Activated naive CD4-positive, alpha-beta T cell treated with anti-CD3 and anti-CD28 coated beads, Interleukin-2, amount 50 U/mL, for 16 hours (primary cell): Measurements from ENCODE around the gene TEAD1.

Source experiments
- DNase-seq: peaks from one replicate; pipeline ENCODE4 v3.0.0-alpha.2; 2020

The TEAD1 gene

DNA sequence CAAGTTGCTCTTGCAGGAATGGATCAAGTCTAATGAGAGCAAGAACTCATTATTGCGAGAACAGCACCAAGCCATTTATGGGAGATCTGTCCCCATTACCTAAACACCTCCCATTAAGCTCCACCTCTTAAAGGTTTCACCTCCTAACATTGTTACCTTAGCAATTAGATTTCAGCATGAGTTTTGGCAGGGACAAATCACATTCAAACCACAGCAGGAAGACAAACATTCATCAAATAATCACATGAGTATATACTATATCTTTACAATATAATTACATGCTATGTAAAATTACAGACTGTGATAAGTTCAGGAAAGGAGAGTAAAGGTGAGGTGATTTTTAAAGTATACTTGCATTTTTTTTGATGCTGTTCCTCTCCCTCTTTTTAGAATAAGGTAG is 6.6 kb upstream of the TEAD1 start:
- no peak for DNase-seq

DNA sequence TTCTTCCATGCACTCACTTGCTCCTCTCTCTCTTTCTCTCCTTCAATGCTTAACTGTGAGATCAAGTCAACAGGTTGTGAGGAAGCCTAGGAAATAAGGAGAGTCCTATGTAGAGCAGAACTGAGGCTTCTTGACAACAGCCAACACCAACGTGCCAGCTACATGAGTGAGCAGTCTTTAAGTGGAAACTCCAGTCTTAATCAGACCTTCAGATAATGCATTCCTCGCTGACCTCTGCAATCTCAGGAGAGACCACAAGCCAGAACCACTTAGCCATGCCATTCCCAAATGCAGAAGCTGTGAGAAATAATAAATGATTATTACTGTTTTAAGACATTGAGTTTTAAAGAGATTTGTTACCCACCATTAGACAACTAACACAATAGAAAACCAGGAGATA is 6.1 kb upstream of the TEAD1 start:
- no peak for DNase-seq

GRCh38 chr11:12669930-12670329 is 4.3 kb upstream of the TEAD1 start:
- DNase-seq: no peak

DNA sequence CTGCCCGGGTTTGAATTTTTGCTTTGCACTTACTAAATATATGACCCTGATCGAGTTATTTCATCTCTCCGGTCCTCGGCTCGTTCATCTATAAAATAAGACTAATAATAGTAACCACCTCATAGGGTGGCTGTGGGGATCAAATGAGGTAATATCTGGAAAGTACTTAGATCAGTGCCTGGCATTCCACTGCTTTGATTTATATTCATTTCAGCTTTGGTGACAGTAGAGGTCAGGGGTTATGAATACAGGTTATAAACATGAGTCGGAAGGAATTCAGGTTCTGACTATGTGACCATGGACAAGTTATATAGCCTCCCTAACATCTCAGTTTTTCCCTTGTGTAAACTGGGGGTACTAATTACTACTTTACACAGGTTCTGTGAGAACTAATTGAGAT is 2.9 kb upstream of the TEAD1 start:
- DNase-seq: no peak

- no peak for DNase-seq
Measured at GRCh38 chr11:12673601-12673923, 659 bp upstream of the TEAD1 start.

GRCh38 chr11:12674571-12674935 is 332 bp downstream of the TEAD1 start:
- DNase-seq: no peak

GRCh38 chr11:12674936-12675696 is 895 bp downstream of the TEAD1 start:
- no peak for DNase-seq

DNA sequence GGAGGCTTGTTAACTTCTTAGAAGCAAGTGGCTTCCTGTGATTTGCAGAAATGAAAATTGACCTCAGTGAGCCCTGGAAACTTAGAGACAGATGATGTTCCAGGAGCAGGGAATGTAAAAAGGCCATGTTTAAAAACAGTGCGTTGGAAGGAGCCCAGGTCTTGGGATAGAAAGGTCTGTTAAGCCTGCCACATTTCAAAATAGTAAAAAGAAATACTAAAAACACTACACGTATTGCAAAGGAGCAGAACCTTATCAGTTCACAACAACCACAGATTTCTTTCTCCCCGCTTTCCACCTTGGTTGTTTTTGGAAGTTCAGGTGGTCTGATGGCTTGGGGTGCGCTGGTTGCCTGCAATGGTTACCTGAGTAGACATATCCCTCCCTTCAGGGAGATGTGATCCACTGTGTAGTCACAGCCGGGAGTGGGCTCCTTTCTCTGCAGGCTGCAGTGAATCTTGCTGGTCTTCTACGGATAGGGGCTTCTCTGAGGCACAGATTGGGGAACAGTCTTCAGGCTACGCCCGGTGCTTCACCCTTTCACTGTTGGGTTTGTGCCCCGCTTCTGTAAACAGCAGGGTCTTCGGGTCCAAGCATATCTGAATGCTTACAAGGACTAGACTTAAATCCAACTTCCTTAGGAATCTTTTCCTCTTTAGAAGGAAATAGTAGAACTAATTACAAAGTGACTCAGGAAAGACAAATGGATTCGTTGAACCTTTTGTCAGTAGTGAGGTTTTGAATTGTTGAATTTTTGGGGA is 1.9 kb downstream of the TEAD1 start:
- DNase-seq: no peak

DNA sequence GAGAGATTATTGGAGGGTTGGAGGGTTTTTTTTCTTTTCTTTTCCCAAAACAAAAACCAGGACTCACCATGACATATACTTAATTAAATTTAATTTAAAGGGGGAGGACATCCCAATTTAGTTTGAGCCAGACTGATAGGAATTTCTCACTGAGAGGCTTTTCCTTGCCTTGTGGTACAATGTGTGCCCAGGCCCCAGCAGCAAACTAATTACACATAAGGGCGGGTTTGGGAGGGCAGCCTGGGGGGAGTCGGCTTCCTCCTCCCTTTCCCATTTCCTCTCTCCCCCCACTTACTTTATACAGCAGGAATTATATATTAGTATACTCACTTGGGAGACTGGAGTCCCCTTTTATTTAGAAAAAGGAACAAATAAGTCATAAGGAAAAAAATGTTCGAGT is 2.9 kb downstream of the TEAD1 start:
- no peak for DNase-seq

DNA sequence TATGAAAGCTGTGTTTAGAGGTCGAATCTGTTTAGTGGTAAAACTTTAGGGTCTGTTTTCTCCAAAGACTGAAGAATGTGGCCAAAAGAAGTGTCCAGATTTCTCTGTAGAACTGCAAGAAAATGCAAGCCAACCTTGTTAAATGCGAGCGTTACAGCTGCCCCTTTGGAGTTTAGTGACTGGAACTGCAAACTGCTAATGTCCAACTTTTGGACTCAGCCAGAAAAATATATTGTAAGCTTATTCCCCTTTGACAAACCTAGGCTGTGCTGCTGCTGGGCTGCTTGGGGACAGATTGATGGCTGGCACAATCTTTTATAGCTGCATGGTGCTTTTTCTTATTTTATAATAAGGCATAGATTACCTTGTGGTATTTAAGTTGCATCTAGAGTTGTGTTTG is 3.9 kb downstream of the TEAD1 start:
- no peak for DNase-seq

- DNase-seq: no peak
Measured at GRCh38 chr11:12678991-12679390, 4.8 kb downstream of the TEAD1 start.

GRCh38 chr11:12679471-12679870 is 5.2 kb downstream of the TEAD1 start:
- DNase-seq: no peak

DNA sequence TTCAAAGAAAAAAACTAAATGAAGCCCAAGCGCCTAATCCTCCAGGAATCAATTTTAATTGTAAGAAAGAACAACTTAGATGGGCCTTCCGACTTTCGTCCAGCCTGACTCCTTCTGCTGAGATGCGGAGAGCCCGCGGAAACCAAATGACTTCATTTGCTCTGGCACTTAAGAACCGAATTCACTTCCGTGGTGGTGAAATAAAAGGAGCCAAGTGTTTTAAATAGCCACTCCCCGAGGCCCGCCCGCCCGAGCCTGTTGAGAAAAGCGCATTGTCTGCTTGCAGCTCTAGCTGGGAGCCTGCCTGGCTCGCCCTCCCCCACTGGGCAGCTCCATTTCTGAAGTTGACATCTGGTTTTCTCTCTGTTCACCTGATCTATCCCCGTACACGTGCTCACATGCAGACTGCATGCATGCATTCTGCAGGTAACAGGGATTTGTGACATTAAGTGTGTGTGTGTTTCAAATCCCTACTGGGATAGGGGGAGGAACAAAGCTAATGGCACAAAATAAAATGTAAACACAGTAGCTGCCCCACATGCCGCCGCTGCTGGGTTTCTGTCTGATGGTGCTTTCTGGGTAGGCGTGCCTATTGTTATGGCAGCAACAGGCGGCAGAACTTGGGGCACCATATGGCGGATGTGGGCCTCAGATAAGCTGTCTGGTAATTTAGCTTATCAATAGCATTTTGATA is 6.2 kb downstream of the TEAD1 start:
- DNase-seq: no peak

DNA sequence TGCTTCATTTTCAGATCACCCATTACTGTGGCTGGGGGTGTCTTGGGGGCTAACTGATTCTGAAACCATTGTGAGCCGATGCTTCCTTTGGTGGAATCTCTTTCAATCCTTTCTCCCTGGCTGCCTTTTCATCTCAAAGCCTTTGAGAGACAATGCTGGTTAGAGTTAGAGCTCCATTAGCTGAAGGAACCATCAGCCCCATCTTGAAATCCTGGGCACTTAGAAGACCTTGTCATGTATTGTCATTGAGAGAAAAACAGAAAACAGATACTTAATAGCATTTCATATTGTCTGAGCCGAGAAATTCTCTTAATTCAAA is 6.7 kb downstream of the TEAD1 start:
- DNase-seq: no peak

GRCh38 chr11:12681466-12681865 is 7.2 kb downstream of the TEAD1 start:
- no peak for DNase-seq

GRCh38 chr11:12682288-12682687 is 8.1 kb downstream of the TEAD1 start:
- no peak for DNase-seq

DNA sequence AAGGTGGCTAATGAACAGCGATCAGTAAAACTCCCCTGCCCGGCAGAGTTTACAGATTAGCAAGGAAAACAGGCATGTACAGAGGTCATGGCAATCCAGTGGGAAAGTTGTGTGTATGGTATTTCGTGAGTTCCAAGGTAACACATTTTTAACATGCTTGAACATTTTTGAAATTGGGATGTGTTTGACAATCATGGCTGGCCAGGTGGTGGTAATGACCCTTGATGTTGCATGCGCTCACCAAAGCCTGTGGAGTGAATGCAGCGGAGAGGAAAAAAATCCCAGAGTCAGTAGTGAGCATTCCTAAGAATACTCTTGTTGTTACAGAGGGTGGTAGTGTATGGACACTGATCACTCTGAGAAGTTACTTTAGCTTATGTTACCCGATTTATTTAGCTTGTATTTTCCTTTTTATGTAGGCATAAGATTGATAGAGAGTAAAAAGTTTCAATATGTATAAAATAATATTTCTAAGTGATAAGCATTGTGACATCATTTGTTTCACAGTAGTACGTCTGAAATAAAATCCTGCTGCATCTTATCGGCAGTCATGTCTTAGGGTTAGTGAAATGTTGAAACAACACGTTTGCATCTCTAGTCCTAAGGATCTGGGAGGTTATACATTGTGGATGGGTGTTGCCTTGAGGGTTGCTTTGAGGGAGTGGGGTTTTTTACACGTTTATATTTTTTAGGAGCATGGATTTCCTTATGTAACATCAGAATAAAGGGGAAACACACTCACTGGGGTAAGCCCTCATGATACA is 8.7 kb downstream of the TEAD1 start:
- no peak for DNase-seq

DNA sequence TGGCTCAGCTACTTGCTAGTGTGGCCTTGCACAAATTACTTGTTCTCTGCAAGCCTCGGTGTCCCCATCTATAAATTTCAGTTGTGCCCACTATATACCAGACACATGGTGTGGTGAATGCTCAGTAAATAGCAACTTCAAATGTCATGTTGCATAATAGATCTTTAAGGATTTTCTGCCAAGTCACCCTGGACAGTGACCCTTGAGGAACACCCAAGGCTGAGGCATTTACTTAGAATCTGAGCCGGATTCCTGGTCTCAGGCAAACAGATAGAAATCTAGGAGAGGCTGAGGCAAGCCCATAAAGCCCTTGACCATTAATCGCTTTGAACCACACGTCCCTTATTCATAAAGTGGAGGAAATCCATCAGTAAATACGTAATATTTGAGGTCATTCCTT is 9.7 kb downstream of the TEAD1 start:
- DNase-seq: no peak

DNA sequence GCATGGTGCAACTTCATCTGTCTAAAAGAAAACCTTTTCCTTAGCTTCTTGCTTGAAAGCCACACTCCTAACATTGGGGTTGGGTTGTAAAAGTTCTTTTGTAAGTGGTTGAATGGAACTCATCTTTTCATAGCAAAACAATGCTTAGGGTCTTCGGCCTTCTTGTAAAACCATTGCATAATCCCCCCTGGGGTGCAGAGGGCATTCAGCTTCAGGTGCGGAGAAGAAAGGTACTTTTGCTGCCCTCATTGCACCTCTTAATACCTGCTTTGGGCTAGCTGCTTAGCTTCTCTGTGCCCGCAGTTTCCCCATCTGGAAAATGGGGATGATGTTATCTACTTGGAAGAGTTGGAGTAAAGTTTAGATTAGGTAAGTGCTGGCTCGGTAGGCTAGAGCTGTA is 10.1 kb downstream of the TEAD1 start:
- no peak for DNase-seq

GRCh38 chr11:12684816-12685215 is 10.6 kb downstream of the TEAD1 start:
- DNase-seq: no peak

DNA sequence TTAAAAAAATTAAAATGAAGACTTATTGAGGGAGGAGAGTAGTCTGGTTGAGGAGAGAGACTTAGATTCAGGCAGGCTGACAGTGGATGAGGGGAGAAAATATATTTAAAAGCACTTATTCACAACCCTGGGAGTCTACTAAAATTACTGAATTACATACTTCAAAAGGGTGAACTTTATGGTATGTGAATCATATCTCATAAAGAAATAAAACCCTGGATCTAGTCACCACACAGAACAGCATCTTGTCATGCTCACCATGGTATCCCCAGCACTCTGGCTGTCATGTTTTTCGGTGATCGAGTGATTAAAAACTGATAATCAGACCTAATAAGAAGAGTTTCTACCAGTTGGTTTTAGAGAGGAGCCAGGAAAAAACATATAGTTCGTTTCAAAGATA is 11.0 kb downstream of the TEAD1 start:
- DNase-seq: no peak

GRCh38 chr11:12686246-12687060 is 12.2 kb downstream of the TEAD1 start:
- no peak for DNase-seq

- no peak for DNase-seq
Measured at GRCh38 chr11:12687216-12687623, 13.0 kb downstream of the TEAD1 start.
